Sciatic nerve (tissue), 2 donors: ENCODE data around the gene PTGER1. TPM values are rescaled to one million over a fixed set of nuclear protein-coding genes. Genes with fewer than 3 reads are reported as not detected.
"Not testable (repeated sequence)": the region's sequence is repeated elsewhere in the genome, so short reads cannot be mapped to it uniquely, and the experiment has no call there.

Experiments used
- ATAC-seq: fragments of 200-7000 bp; cut with Tn5 transposase; one replicate; pipeline ENCODE4 v1.9.1; 2020; ENCODE audit warnings: mild to moderate bottlenecking, moderate library complexity
- DNase-seq: peaks from one replicate; pipeline ENCODE4 v3.0.0-alpha.2; 2020; ENCODE audit warnings: low spot score
- intact Hi-C: fragments of 100-400 bp; cut with DNase I; formaldehyde crosslinking; loops from one replicate; pipeline ENCODE4 v1.14.2; 2022
- total RNA-seq: library from RNA; stranded (reverse); fragmentation: NEBNext Ultra II Directional; extraction: Animal tissue kit (Norgen Biotek cat#: 25700); gene quantifications from one replicate; pipeline ENCODE4 v1.2.1, GENCODE V29; 2021
- donor health status: DM: no; HTN: no; CAD: no.
- donor health status: DM: no; HTN: no; CAD: no.

PTGER1 gene
- total RNA-seq, 1 donor from 2014 or later, result 2.4 TPM

- DNase-seq (no peak), ATAC-seq (no peak)
- intact Hi-C loops, result no loop called here
Observed at GRCh38 chr19:14477418-14478112, 2.4 kb upstream of the PTGER1 start.

- ATAC-seq, result peak; percentile 70
Observed at GRCh38 chr19:14476673-14477401, 1.7 kb upstream of the PTGER1 start.

GRCh38 chr19:14476327-14476672, 1.1 kb upstream of the PTGER1 start:
- DNase-seq (no peak), ATAC-seq (no peak)
- intact Hi-C loops, result no loop called here

More at GRCh38 chr19:14476673-14477401, 1.7 kb upstream of the PTGER1 start:
- no peak for DNase-seq
- intact Hi-C loops, result no loop called here

GRCh38 chr19:14474827-14475226, 327 bp downstream of the PTGER1 start:
- no peak for ATAC-seq
- no peak for DNase-seq
- intact Hi-C loops, result no loop called here

GRCh38 chr19:14473978-14474578, 1.1 kb downstream of the PTGER1 start:
- DNase-seq, result no peak
- intact Hi-C loops, result no loop called here

GRCh38 chr19:14473073-14473977, 1.8 kb downstream of the PTGER1 start:
- intact Hi-C loops, result no loop called here
- DNase-seq (no peak), ATAC-seq (no peak)

More at GRCh38 chr19:14473978-14474578, 1.1 kb downstream of the PTGER1 start:
- ATAC-seq, result no peak

GRCh38 chr19:14472202-14472938, 2.8 kb downstream of the PTGER1 start:
- ATAC-seq (peak; percentile 49), DNase-seq (peak; percentile 89)
- intact Hi-C loops, result no loop called here

- intact Hi-C loops, result no loop called here
Observed at GRCh38 chr19:14471436-14472187, 3.5 kb downstream of the PTGER1 start.

GRCh38 chr19:14470031-14470876, 4.9 kb downstream of the PTGER1 start:
- ATAC-seq (no peak), DNase-seq (no peak)
- intact Hi-C loops, result no loop called here

More at GRCh38 chr19:14471436-14472187, 3.5 kb downstream of the PTGER1 start:
- DNase-seq (no peak), ATAC-seq (peak; percentile 6)

GRCh38 chr19:14467816-14468215, 7.3 kb downstream of the PTGER1 start:
- DNase-seq, result no peak
- no peak for ATAC-seq
- intact Hi-C loops, result no loop called here

- intact Hi-C loops, result no loop called here
- ATAC-seq, result no peak
- no peak for DNase-seq
Observed at GRCh38 chr19:14467391-14467790, 7.8 kb downstream of the PTGER1 start.

GRCh38 chr19:14463747-14464146, 11.4 kb downstream of the PTGER1 start:
- ATAC-seq (no peak), DNase-seq (no peak)
- intact Hi-C loops, result no loop called here

GRCh38 chr19:14462401-14462800, 12.8 kb downstream of the PTGER1 start:
- DNase-seq, ATAC-seq, intact Hi-C loops: not testable (repeated sequence)

- ATAC-seq, result no peak
- intact Hi-C loops, result no loop called here
- no peak for DNase-seq
Observed at GRCh38 chr19:14460935-14461334, 14.2 kb downstream of the PTGER1 start.

GRCh38 chr19:14459703-14460102, 15.5 kb downstream of the PTGER1 start:
- DNase-seq, result no peak
- intact Hi-C loops, result no loop called here
- no peak for ATAC-seq

GRCh38 chr19:14452303-14452702, 22.9 kb downstream of the PTGER1 start:
- ATAC-seq, intact Hi-C loops: not testable (repeated sequence)

GRCh38 chr19:14450876-14451275, 24.3 kb downstream of the PTGER1 start:
- intact Hi-C loops, result no loop called here
- DNase-seq (no peak), ATAC-seq (no peak)

More at GRCh38 chr19:14452303-14452702, 22.9 kb downstream of the PTGER1 start:
- DNase-seq, result not testable (repeated sequence)
